Measurements from ENCODE around the gene KRTAP5-5.
"Not testable (repeated sequence)": the region's sequence is repeated elsewhere in the genome, so short reads cannot be mapped to it uniquely, and the experiment has no call there.

The KRTAP5-5 gene

GRCh38 chr11:1640076-1640946, 10.7 kb downstream of the KRTAP5-5 start:
- in situ Hi-C loops (cut with MboI; ENCODE audit: low sequenced_read_pairs), result no loop called here

- in situ Hi-C loops (cut with MboI; ENCODE audit: low sequenced_read_pairs), result no loop called here
Measured at GRCh38 chr11:1641096-1641495, 11.5 kb downstream of the KRTAP5-5 start.

GRCh38 chr11:1642288-1643145, 12.9 kb downstream of the KRTAP5-5 start:
- in situ Hi-C loops (cut with MboI; ENCODE audit: low sequenced_read_pairs), result no loop called here

GRCh38 chr11:1643146-1643690, 13.6 kb downstream of the KRTAP5-5 start:
- in situ Hi-C loops (cut with MboI; ENCODE audit: low sequenced_read_pairs), result no loop called here

GRCh38 chr11:1644601-1645356, 15.2 kb downstream of the KRTAP5-5 start:
- in situ Hi-C loops (cut with MboI; ENCODE audit: low sequenced_read_pairs), result no loop called here

GRCh38 chr11:1645357-1645821, 15.8 kb downstream of the KRTAP5-5 start:
- in situ Hi-C loops (cut with MboI; ENCODE audit: low sequenced_read_pairs), result no loop called here

GRCh38 chr11:1646540-1646939, 17.0 kb downstream of the KRTAP5-5 start:
- in situ Hi-C loops (cut with MboI; ENCODE audit: low sequenced_read_pairs), result not testable (repeated sequence)

GRCh38 chr11:1647901-1648652, 18.5 kb downstream of the KRTAP5-5 start:
- in situ Hi-C loops (cut with MboI; ENCODE audit: low sequenced_read_pairs), result no loop called here

- in situ Hi-C loops (cut with MboI; ENCODE audit: low sequenced_read_pairs), result no loop called here
Measured at GRCh38 chr11:1648653-1649420, 19.3 kb downstream of the KRTAP5-5 start.

- in situ Hi-C loops (cut with MboI; ENCODE audit: low sequenced_read_pairs), result no loop called here
Measured at GRCh38 chr11:1650034-1650917, 20.7 kb downstream of the KRTAP5-5 start.

GRCh38 chr11:1650918-1651262, 21.3 kb downstream of the KRTAP5-5 start:
- in situ Hi-C loops (cut with MboI; ENCODE audit: low sequenced_read_pairs), result no loop called here

GRCh38 chr11:1651411-1651980, 21.9 kb downstream of the KRTAP5-5 start:
- in situ Hi-C loops (cut with MboI; ENCODE audit: low sequenced_read_pairs), result no loop called here

- in situ Hi-C loops (cut with MboI; ENCODE audit: low sequenced_read_pairs), result no loop called here
Measured at GRCh38 chr11:1652026-1652425, 22.5 kb downstream of the KRTAP5-5 start.

GRCh38 chr11:1652442-1652770, 22.8 kb downstream of the KRTAP5-5 start:
- in situ Hi-C loops (cut with MboI; ENCODE audit: low sequenced_read_pairs), result no loop called here

- in situ Hi-C loops (cut with MboI; ENCODE audit: low sequenced_read_pairs), result no loop called here
Measured at GRCh38 chr11:1652771-1653540, 23.4 kb downstream of the KRTAP5-5 start.

- in situ Hi-C loops (cut with MboI; ENCODE audit: low sequenced_read_pairs), result no loop called here
Measured at GRCh38 chr11:1653541-1654387, 24.2 kb downstream of the KRTAP5-5 start.
